B cell (primary cell): ENCODE measurements around the gene NFIB. TPM values are rescaled to one million over a fixed set of nuclear protein-coding genes. Genes with fewer than 3 reads are reported as not detected.

Source experiments
- ATAC-seq: fragments of 200-7000 bp; cut with Tn5 transposase; one replicate; pipeline ENCODE4 v1.10.0; 2021; ENCODE audit warnings: low read depth, mild to moderate bottlenecking, moderate number of reproducible peaks, moderate library complexity
- CTCF ChIA-PET: fragments of 350-600 bp; sonication (Branson Sonifier 250); formaldehyde crosslinking; loops from one replicate; lab custom pipeline; 2021; ENCODE audit warnings: antibody characterized with exemption, inconsistent platforms; lab: Charles Lee
- POLR2A ChIA-PET: fragments of 350-600 bp; sonication (Branson Sonifier 250); formaldehyde crosslinking; loops from one replicate; lab custom pipeline; 2021; ENCODE audit warnings: antibody characterized with exemption; lab: Charles Lee
- DNase-seq: peaks from one replicate; pipeline ENCODE4 v3.0.0; 2013
- H2AFZ ChIP-seq: 2 replicates; pipeline ENCODE4 v1.6.1; 2012; ENCODE audit warnings: mild to moderate bottlenecking, low read depth, low read length; ENCODE audit not compliant: insufficient read depth, poor library complexity, severe bottlenecking
- H3K27ac ChIP-seq, 2 donors: 1 replicate in 1 of 2; 2 replicates in 1 of 2; pipeline ENCODE4 v1.5.1; 2012 to 2013; ENCODE audit warnings: low read length in 2 of 2, mild to moderate bottlenecking in 2 of 2, moderate library complexity in 1 of 2
- H3K27me3 ChIP-seq, 4 experiments: fragments of 200-600 bp in 1 of 4; sonication (generic) in 1 of 4; replicated peaks in 1 of 4; 1 replicate in 2 of 4; 2 replicates in 2 of 4; pipeline versions ENCODE4 v1.6.1 to v1.7.0; 2013 to 2016; ENCODE audit warnings: low read length in 3 of 4, mild to moderate bottlenecking in 2 of 4, mixed read lengths in 1 of 4, moderate library complexity in 1 of 4; ENCODE audit not compliant: insufficient read depth in 4 of 4, control insufficient read depth in 3 of 4; ENCODE audit errors: control extremely low read depth in 1 of 4
- H3K36me3 ChIP-seq, 2 experiments: replicated peaks in 1 of 2; 1 replicate in 1 of 2; 2 replicates in 1 of 2; pipeline versions ENCODE4 v1.6.1 to v1.7.1; 2013; ENCODE audit warnings: low read length in 1 of 2; ENCODE audit not compliant: insufficient read depth in 2 of 2, control insufficient read depth in 1 of 2; ENCODE audit errors: control extremely low read depth in 1 of 2, extremely low read depth in 1 of 2
- H3K4me1 ChIP-seq, 2 donors: fragments of 200-600 bp in 1 of 2; sonication (generic) in 1 of 2; 1 replicate in 1 of 2; 2 replicates in 1 of 2; pipeline versions ENCODE4 v1.5.1 to v1.6.1; 2013 to 2017; ENCODE audit warnings: low read length in 2 of 2; ENCODE audit not compliant: control insufficient read depth in 2 of 2, insufficient read depth in 2 of 2
- H3K4me2 ChIP-seq: replicated peaks from 2 replicates; pipeline ENCODE3; 2012; ENCODE audit warnings: mild to moderate bottlenecking, low read depth, low read length; ENCODE audit not compliant: poor library complexity, severe bottlenecking
- H3K4me3 ChIP-seq, 5 experiments: fragments of 200-600 bp in 1 of 5; sonication (generic) in 1 of 5; 1 replicate in 3 of 5; 2 replicates in 2 of 5; pipeline versions ENCODE4 v1.5.1 to v1.7.0; 2011 to 2016; ENCODE audit warnings: low read length in 4 of 5, mild to moderate bottlenecking in 4 of 5, low read depth in 2 of 5, control low read depth in 1 of 5, moderate library complexity in 1 of 5; ENCODE audit not compliant: insufficient read depth in 1 of 5; ENCODE audit errors: control extremely low read depth in 1 of 5, extremely low read depth in 1 of 5
- H3K79me2 ChIP-seq: fragments of 200-600 bp; sonication (generic); one replicate; pipeline ENCODE4 v1.6.0; 2016; ENCODE audit warnings: low read length; ENCODE audit not compliant: control insufficient read depth, insufficient read depth
- H3K9ac ChIP-seq: fragments of 200-600 bp; sonication (generic); 2 replicates; pipeline ENCODE4 v1.6.1; 2017; ENCODE audit warnings: mild to moderate bottlenecking, low read length, moderate library complexity
- H3K9me3 ChIP-seq, 3 donors: one replicate each; pipeline versions ENCODE4 v1.6.1 to v1.7.1; 2013; ENCODE audit warnings: low read length in 2 of 3; ENCODE audit not compliant: control insufficient read depth in 2 of 3, insufficient read depth in 1 of 3; ENCODE audit errors: control extremely low read depth in 1 of 3
- H4K20me1 ChIP-seq: 2 replicates; pipeline ENCODE4 v1.6.0; 2012; ENCODE audit warnings: mild to moderate bottlenecking, low read length; ENCODE audit not compliant: insufficient read depth, control insufficient read depth, poor library complexity, severe bottlenecking
- H3K27ac Mint-ChIP-seq: one replicate; pipeline ENCODE4 v1.8.0; 2021; ENCODE audit warnings: mixed read lengths
- H3K27me3 Mint-ChIP-seq: one replicate; pipeline ENCODE4 v1.8.0; 2021; ENCODE audit warnings: mixed read lengths
- H3K4me1 Mint-ChIP-seq: one replicate; pipeline ENCODE4 v1.8.0; 2021; ENCODE audit warnings: mixed read lengths
- H3K4me3 Mint-ChIP-seq: one replicate; pipeline ENCODE4 v1.8.0; 2021; ENCODE audit warnings: mixed read lengths
- H3K9me3 Mint-ChIP-seq: one replicate; pipeline ENCODE4 v1.8.0; 2022; ENCODE audit warnings: mixed read lengths; ENCODE audit not compliant: insufficient read depth
- CTCF ChIP-seq: fragments of 200-600 bp; IDR thresholded peaks from one replicate; pipeline ENCODE4 v1.8.0; 2022; ENCODE audit warnings: antibody characterized with exemption, mild to moderate bottlenecking
- EZH2 ChIP-seq: IDR thresholded peaks from 2 replicates; pipeline ENCODE4 v1.6.1; 2012; ENCODE audit warnings: borderline replicate concordance, low read depth, mild to moderate bottlenecking, moderate library complexity, low read length; ENCODE audit not compliant: insufficient read depth, poor library complexity, severe bottlenecking
- WGBS: methylation state at CpG from one replicate; pipeline ENCODE4 v1.1.5; 2013; ENCODE audit warnings: missing lambda C conversion rate; ENCODE audit not compliant: insufficient coverage; 5-methylcytosine and 5-hydroxymethylcytosine counted together
- intact Hi-C: fragments of 100-400 bp; cut with micrococcal nuclease; formaldehyde crosslinking; loops from one replicate; pipeline ENCODE4 v1.10.0; 2022
- polyA plus RNA-seq: library from polyadenylated mRNA; depleted of rRNA; stranded (reverse); fragments of >200 nt; gene quantifications from 2 replicates; pipeline ENCODE4 v1.2.3, GENCODE V29; 2012
- total RNA-seq, 2 donors: library from RNA; stranded (reverse); fragments of 120-200 nt in 1 of 2; gene quantifications; 1 replicate in 1 of 2; 2 replicates in 1 of 2; pipeline versions ENCODE4 v1.2.3 to v1.2.4, GENCODE V29; 2013 to 2022

Gene NFIB
- total and polyA plus RNA-seq, 2 donors (not counting 1 experiment from before 2014, with no cell fraction given): not detected

- no peaks in the 10 kb centered on the region for H3K4me1 ChIP-seq
- no peaks in the 10 kb centered on the region for H3K36me3 ChIP-seq
- H3K27ac ChIP-seq: no peak overlapping the region
- no peak overlapping the region for H3K4me3 ChIP-seq
- intact Hi-C loops: no loop called here
- H3K27me3 ChIP-seq: no peaks in the 10 kb centered on the region
- H2AFZ ChIP-seq: no peak overlapping the region
- Mint-ChIP-seq H3K9me3 (no peaks in the 10 kb centered on the region), H3K27ac (no peak overlapping the region), H3K4me1 (no peaks in the 10 kb centered on the region), H3K4me3 (no peak overlapping the region), H3K27me3 (no peaks in the 10 kb centered on the region)
- H3K79me2 ChIP-seq: no peaks in the 10 kb centered on the region
- DNase-seq: no peak
- POLR2A ChIA-PET: no interaction called here
- TF ChIP-seq CTCF: no peak
- TF ChIP-seq EZH2: no peak
- peaks cover 0 to 3% (median 0%) of the 10 kb centered on the region in 3 donors for H3K9me3 ChIP-seq
- ATAC-seq: no peak
- no CpG with 5 or more reads among the region's 4 CpGs for WGBS
- H4K20me1 ChIP-seq: no peaks in the 10 kb centered on the region
- H3K4me2 ChIP-seq: no peak overlapping the region
- CTCF ChIA-PET: no interaction called here
- no peak overlapping the region for H3K9ac ChIP-seq
These were observed 234.5 kb downstream of the NFIB start for GRCh38 chr9:14079440-14079839.

GRCh38 chr9:14077672-14078071, 236.3 kb downstream of the NFIB start:
- no peak overlapping the region for H2AFZ ChIP-seq
- H3K27me3 Mint-ChIP-seq: no peaks in the 10 kb centered on the region
- no CpG with 5 or more reads among the region's 4 CpGs for WGBS
- intact Hi-C loops: no loop called here
- H3K79me2 ChIP-seq: no peaks in the 10 kb centered on the region
- no peaks in the 10 kb centered on the region for H3K36me3 ChIP-seq
- no peak overlapping the region for H3K27ac ChIP-seq
- ATAC-seq (no peak), DNase-seq (no peak)
- ChIA-PET CTCF (no interaction called here), POLR2A (no interaction called here)
- no peak overlapping the region for H3K27ac Mint-ChIP-seq
- no peaks in the 10 kb centered on the region for H3K4me1 ChIP-seq
- H3K4me2 ChIP-seq: no peak overlapping the region
- no peaks in the 10 kb centered on the region for H3K4me1 Mint-ChIP-seq
- no peak for TF ChIP-seq CTCF
- no peaks in the 10 kb centered on the region for H3K27me3 ChIP-seq
- no peaks in the 10 kb centered on the region for H3K9me3 Mint-ChIP-seq
- H3K4me3 Mint-ChIP-seq: no peak overlapping the region
- no peak overlapping the region for H3K9ac ChIP-seq
- no peaks in the 10 kb centered on the region for H4K20me1 ChIP-seq
- no peak overlapping the region for H3K4me3 ChIP-seq
- H3K9me3 ChIP-seq: peaks cover 0 to 3% (median 0%) of the 10 kb centered on the region in 3 donors
